RWPE1 (cell line): ENCODE data around the gene S1PR5.

Experiments used
- CTCF ChIA-PET: fragments of 350-600 bp; sonication (Branson Sonifier 250); formaldehyde crosslinking; extraction: SDS; loops from one replicate; lab custom pipeline; 2021; lab: Yijun Ruan, JAX
- POLR2A ChIA-PET: fragments of 400-600 bp; formaldehyde crosslinking; extraction: SDS; loops from one replicate; lab custom pipeline; 2020; ENCODE audit warnings: antibody characterized with exemption; ENCODE audit not compliant: low non-redundant PET; lab: Yijun Ruan, JAX
- DNase-seq: peaks from one replicate; pipeline ENCODE4 v3.0.0; 2012; ENCODE audit warnings: low spot score
- H3K27ac ChIP-seq: fragments of 450-650 bp; 2 replicates; pipeline ENCODE4 v1.5.1; 2017
- TF ChIP-seq, protein P1 (sequence below): fragments of 450-650 bp; conservative IDR thresholded peaks from 2 replicates; pipeline ENCODE4 v1.5.1; 2017; ENCODE audit warnings: low read depth, mild to moderate bottlenecking

The S1PR5 gene

DNA sequence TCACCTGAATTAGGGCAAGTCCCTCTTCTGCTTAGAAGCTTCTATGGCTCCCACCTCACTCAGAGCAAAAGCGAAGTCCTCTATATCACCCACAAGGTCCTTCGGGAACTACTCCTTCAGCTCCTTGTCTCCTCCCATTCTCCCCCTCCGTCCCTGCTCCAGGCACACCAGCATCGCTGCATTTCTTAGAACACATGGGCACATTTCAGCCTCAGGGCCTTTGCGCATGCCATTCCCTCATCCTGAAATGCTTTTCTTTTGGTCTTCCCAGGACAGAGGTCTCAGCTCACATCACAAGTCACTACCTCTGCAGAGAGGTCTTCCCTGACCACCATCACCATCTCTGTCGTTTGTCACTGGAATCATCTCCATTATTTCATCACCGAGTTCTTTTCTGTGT, 4.0 kb downstream of the S1PR5 start:
- no peak for DNase-seq
- TF ChIP-seq, protein P1, sequence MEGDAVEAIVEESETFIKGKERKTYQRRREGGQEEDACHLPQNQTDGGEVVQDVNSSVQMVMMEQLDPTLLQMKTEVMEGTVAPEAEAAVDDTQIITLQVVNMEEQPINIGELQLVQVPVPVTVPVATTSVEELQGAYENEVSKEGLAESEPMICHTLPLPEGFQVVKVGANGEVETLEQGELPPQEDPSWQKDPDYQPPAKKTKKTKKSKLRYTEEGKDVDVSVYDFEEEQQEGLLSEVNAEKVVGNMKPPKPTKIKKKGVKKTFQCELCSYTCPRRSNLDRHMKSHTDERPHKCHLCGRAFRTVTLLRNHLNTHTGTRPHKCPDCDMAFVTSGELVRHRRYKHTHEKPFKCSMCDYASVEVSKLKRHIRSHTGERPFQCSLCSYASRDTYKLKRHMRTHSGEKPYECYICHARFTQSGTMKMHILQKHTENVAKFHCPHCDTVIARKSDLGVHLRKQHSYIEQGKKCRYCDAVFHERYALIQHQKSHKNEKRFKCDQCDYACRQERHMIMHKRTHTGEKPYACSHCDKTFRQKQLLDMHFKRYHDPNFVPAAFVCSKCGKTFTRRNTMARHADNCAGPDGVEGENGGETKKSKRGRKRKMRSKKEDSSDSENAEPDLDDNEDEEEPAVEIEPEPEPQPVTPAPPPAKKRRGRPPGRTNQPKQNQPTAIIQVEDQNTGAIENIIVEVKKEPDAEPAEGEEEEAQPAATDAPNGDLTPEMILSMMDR = no peak
- CTCF ChIA-PET = no interaction called here
- peak overlapping the region; percentile 93; the same call in 1 of the 2 replicates for H3K27ac ChIP-seq
- POLR2A ChIA-PET = interaction anchor here (1.1 kb wide), 1 partner anchor 35 kb away, joined by 8 read pairs; no protein-coding TSS in a partner anchor

DNA sequence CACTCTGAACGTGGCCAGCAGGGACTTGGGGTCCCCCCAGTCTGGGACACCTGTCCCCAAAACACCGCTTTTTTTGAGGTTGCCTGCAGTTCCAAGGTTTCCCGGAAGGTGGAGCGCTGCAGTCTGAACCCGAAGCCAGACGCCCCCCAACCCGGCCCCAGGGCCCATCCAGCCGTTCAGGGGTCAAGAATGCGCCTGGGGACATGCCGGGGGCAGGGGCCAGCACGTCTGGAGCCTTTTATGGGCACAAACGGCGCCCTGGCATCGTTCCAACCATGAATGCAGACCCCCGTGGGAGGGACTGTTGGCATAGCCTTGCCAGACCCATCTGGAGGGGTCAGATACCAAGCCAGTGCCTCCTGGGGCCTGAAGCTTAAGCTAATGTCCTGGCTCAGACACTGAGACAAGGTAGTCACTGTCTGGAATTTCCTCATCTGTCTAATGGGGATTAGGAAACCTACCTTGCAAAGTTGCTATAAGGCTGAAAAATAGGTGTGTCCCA, 6.9 kb downstream of the S1PR5 start:
- peak; percentile 45 for DNase-seq
- CTCF ChIA-PET = interaction anchor here (0.8 kb wide), 1 partner anchor 41 kb away, joined by 3 read pairs; no protein-coding TSS in a partner anchor
- peak overlapping the region; percentile 93 for H3K27ac ChIP-seq
- POLR2A ChIA-PET = interaction anchor here (1.1 kb wide), 1 partner anchor 10 kb away, joined by 5 read pairs; no protein-coding TSS in a partner anchor
- TF ChIP-seq, protein P1 = peak; percentile 77

DNA sequence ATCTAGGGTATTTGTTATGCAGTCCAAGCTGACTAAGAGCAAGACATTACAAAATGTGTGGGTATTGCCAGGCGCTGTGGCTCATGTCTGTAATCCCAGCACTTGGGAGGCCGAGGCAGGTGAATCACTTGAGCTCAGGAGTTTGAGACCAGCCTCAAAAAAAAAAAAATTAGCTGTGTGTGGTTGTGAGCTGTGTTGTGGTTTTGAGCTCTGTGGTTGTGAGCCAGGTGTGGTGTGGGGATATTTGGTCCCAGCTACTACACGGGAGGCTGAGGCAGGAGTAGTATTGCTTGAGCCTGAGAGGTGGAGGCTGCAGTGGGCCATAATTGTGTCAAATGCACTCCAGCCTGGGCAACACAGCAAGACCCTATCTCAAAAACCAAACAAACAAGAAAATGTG, 8.5 kb downstream of the S1PR5 start:
- POLR2A ChIA-PET = interaction anchor here (1.1 kb wide), 1 partner anchor 9 kb away, joined by 5 read pairs; the partner anchor contains the start of gene S1PR5
- DNase-seq = no peak
- TF ChIP-seq, protein P1 = no peak
- CTCF ChIA-PET = interaction anchor here (0.6 to 0.9 kb wide), 4 partner anchors 14 to 208 kb away, joined by 3 to 5 read pairs (median 3); no protein-coding TSS in a partner anchor
- H3K27ac ChIP-seq = peak overlapping the region; percentile 93

DNA sequence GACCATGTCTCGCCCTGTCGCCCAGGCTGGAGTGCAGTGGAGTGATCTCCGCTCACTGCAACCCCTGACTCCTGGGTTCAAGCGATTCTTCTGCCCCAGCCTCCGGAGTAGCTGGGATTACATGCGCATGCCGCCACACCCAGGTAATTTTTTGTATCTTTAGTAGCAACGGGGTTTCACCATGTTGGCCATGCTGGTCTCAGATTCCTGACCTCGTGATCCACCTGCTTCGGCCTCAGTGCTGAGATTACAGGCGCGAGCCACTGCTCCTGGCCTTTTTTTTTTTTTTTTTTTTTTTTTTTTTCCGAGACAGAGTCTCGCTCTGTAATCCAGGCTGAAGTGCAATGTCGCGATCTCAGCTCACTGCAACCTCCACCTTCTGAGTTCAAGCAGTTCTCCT, 9.2 kb downstream of the S1PR5 start:
- POLR2A ChIA-PET = interaction anchor here (1.1 kb wide), 1 partner anchor 9 kb away, joined by 5 read pairs; the partner anchor contains the start of gene S1PR5
- CTCF ChIA-PET = interaction anchor here (0.6 to 0.8 kb wide), 3 partner anchors 209 to 786 kb away, joined by 3 to 5 read pairs (median 3); partner anchors contain the start of gene C19orf38

DNA sequence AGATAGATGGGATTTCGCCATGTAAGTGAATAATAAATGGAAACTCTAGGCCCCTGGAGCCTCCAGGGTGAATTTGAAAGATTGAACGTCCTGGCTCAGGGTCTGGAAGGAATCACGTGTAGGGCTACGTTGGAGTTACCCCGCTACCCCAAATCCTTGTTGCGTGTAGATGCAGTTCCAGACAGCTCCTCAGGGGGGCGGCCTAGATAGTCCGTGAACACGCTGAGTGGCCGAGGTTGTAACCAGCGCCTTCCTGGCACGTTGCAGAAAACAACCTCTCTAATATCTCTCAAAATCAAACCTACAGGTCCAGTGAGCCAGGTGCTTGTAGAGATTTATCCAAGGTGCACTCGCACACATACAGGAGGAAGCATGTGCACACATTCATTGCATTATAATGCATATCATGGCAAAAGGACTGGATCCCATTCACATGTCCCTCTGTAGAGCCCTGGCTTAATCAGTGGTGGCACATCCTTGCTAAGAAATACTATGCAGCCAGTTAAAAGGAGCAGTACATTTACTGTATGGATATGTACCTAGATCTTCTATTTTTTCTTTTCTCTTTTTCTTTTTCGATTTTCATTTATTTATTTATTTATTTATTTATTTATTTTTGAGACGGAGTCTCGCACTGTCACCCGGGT, 11.5 kb downstream of the S1PR5 start:
- CTCF ChIA-PET = interaction anchor here (0.6 to 1.2 kb wide), 5 partner anchors 11 to 1039 kb away, joined by 3 to 9 read pairs (median 3); partner anchors contain the start of gene S1PR5
- DNase-seq = no peak
- POLR2A ChIA-PET = no interaction called here
- peak overlapping the region; percentile 94 for H3K27ac ChIP-seq
- TF ChIP-seq, protein P1 = peak; percentile 88

More for the DNA sequence above, 9.2 kb downstream of the S1PR5 start:
- DNase-seq = no peak
- H3K27ac ChIP-seq = peak overlapping the region; percentile 93
- TF ChIP-seq, protein P1 = no peak
